ENCODE results near the gene ARIH1.

ARIH1 gene

GRCh38 chr15:72541674-72542073 lies 67.5 kb downstream of the ARIH1 start:
- no peak for TF ChIP-seq CTCF (IDR thresholded peaks at IDR 0.05; ENCODE audit: insufficient read depth, low read length, poor library complexity, severe bottlenecking)
- Histone ChIP-seq H3K4me3 (replicated peaks; ENCODE audit: low read depth, low read length) (no peak overlapping the region), H3K27me3 (replicated peaks; ENCODE audit: control insufficient read depth, insufficient read depth, low read length) (no peaks in the 10 kb centered on the region), H3K36me3 (ENCODE audit: control insufficient read depth, insufficient read depth, low read length) (no peaks in the 10 kb centered on the region; the same call in 1 of the 2 replicates)
- DNase-seq (ENCODE audit: extremely low read depth, insufficient read length), result no peak

GRCh38 chr15:72545156-72545555 lies 71.0 kb downstream of the ARIH1 start:
- DNase-seq (ENCODE audit: extremely low read depth, insufficient read length), result no peak
- H3K36me3 ChIP-seq (ENCODE audit: control insufficient read depth, insufficient read depth, low read length), result no peaks in the 10 kb centered on the region; the same call in 1 of the 2 replicates
- no peak for TF ChIP-seq CTCF (IDR thresholded peaks at IDR 0.05; ENCODE audit: insufficient read depth, low read length, poor library complexity, severe bottlenecking)
- no peak overlapping the region for H3K4me3 ChIP-seq (replicated peaks; ENCODE audit: low read depth, low read length)
- H3K27me3 ChIP-seq (replicated peaks; ENCODE audit: control insufficient read depth, insufficient read depth, low read length), result no peaks in the 10 kb centered on the region

- Histone ChIP-seq H3K27me3 (replicated peaks; ENCODE audit: control insufficient read depth, insufficient read depth, low read length) (no peaks in the 10 kb centered on the region), H3K36me3 (ENCODE audit: control insufficient read depth, insufficient read depth, low read length) (peaks cover 5% of the 10 kb centered on the region), H3K4me3 (replicated peaks; ENCODE audit: low read depth, low read length) (no peak overlapping the region)
- DNase-seq (ENCODE audit: extremely low read depth, insufficient read length), result no peak
- TF ChIP-seq CTCF (IDR thresholded peaks at IDR 0.05; ENCODE audit: insufficient read depth, low read length, poor library complexity, severe bottlenecking), result no peak
Measured at GRCh38 chr15:72554471-72555425, 80.6 kb downstream of the ARIH1 start.

GRCh38 chr15:72559781-72560180 lies 85.7 kb downstream of the ARIH1 start:
- Histone ChIP-seq H3K36me3 (ENCODE audit: control insufficient read depth, insufficient read depth, low read length) (peaks cover 3% of the 10 kb centered on the region), H3K4me3 (replicated peaks; ENCODE audit: low read depth, low read length) (no peak overlapping the region), H3K27me3 (replicated peaks; ENCODE audit: control insufficient read depth, insufficient read depth, low read length) (no peaks in the 10 kb centered on the region)
- TF ChIP-seq CTCF (IDR thresholded peaks at IDR 0.05; ENCODE audit: insufficient read depth, low read length, poor library complexity, severe bottlenecking), result no peak
- DNase-seq (ENCODE audit: extremely low read depth, insufficient read length), result no peak

- Histone ChIP-seq H3K27me3 (replicated peaks; ENCODE audit: control insufficient read depth, insufficient read depth, low read length) (no peaks in the 10 kb centered on the region), H3K36me3 (ENCODE audit: control insufficient read depth, insufficient read depth, low read length) (peaks cover 3% of the 10 kb centered on the region), H3K4me3 (replicated peaks; ENCODE audit: low read depth, low read length) (no peak overlapping the region)
- DNase-seq (ENCODE audit: extremely low read depth, insufficient read length), result no peak
- TF ChIP-seq CTCF (IDR thresholded peaks at IDR 0.05; ENCODE audit: insufficient read depth, low read length, poor library complexity, severe bottlenecking), result no peak
Measured at GRCh38 chr15:72560458-72560857, 86.3 kb downstream of the ARIH1 start.
